Epithelial cell of prostate (primary cell): ENCODE data around the gene AGAP3.

Experiments
- DNase-seq: peaks from one replicate; pipeline ENCODE4 v3.0.0-alpha.2; 2011; ENCODE audit warnings: low read depth, low spot score
- H3K27ac ChIP-seq: fragments of 450-650 bp; 2 replicates; pipeline ENCODE4 v1.5.1; 2017; ENCODE audit warnings: mild to moderate bottlenecking

AGAP3 gene

GRCh38 chr7:151175793-151176311 lies 89.6 kb downstream of the AGAP3 start:
- H3K27ac ChIP-seq = no peak overlapping the region
- DNase-seq = no peak

- no peak for DNase-seq
- H3K27ac ChIP-seq = no peak overlapping the region
Observed at GRCh38 chr7:151176401-151176800, 90.1 kb downstream of the AGAP3 start.

- H3K27ac ChIP-seq = no peak overlapping the region
- no peak for DNase-seq
Observed at GRCh38 chr7:151177310-151177709, 91.0 kb downstream of the AGAP3 start.

DNA sequence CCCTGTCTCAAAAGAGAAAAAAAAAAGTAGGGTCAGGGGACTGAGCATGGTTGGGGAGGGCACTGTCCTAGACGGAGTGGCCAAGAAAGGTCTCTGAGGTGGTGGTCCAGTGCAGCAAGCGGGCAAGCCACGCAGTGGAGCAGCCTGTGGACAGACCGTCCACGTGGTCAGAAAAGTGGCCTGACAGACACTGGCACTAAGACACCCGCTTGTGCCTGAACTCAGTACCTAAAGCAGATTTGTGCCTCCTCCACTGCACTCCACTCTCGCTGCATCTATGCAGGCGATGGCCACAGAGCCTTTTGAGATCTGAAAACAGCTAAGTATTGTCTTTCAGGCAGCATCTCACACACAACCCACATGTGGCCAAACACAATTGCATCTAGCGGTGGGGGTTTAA lies 92.0 kb downstream of the AGAP3 start:
- DNase-seq = no peak
- no peak overlapping the region for H3K27ac ChIP-seq

DNA sequence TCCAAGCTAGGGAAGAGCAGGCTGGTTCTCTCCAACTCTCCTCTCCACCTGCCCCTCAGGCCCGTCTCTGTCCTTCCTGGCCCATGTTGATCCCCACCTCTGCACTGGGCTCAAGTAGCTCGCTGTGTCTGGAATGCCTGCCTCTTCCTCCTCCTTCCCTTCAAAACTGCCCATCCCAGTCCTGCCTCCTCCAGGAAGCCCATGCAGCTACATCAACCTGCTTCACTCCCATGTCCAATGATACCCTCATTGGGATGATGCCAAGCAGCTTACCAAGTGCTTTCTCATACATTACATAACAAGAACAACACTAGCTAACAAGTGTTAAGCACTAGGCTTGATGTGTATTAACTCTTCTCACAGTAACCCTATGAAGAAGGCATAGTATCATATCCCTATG lies 92.6 kb downstream of the AGAP3 start:
- H3K27ac ChIP-seq = no peak overlapping the region
- no peak for DNase-seq

DNA sequence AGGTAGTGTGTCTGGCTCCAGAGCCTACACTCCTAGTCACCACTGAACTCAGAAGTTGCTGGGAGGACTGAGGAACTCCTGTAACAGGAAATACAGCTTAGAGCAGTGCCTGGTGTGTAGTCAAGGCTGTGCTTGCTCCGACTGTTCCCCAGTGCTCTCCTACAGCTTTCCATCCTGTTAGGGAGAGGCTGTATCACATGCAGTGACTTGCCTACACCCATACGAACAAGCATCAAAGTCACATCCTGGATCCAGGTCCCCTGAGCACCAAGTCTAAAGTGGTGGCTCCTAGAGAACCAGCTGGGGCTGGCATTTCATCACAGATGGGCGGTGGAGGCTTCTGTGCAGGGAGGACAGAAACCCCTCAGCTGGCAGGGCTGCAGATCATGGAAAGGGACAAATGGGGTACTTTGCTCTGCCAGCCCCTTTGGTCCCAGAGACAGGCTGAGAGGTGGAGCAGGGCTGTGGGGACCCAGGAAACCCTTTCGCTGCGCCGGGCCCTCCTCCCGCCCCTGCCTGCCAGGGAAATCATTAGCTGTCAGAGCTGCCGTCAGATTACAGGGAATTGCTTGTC lies 93.1 kb downstream of the AGAP3 start:
- H3K27ac ChIP-seq = no peak overlapping the region
- DNase-seq = no peak

DNA sequence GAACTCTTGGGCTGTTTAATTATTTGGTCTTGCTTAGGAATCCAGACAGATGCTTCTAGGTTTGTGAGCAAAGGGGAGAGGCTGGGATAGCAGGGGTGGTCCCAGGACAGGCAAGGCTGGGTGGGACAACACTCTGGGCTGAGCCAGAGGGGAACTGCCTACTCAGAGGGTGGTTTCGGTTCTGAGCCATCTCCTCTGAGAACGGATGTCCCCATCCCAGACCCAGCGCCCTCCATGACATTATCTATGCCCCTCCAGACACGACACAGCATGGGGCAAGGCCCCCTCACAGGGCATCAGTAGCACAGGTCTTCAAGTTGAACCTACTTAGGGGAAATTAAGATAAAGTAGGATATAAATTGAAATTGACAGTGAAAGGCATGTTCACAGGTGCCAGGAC lies 93.7 kb downstream of the AGAP3 start:
- DNase-seq = no peak
- no peak overlapping the region for H3K27ac ChIP-seq

GRCh38 chr7:151181011-151181431 lies 94.7 kb downstream of the AGAP3 start:
- no peak overlapping the region for H3K27ac ChIP-seq
- DNase-seq = no peak

DNA sequence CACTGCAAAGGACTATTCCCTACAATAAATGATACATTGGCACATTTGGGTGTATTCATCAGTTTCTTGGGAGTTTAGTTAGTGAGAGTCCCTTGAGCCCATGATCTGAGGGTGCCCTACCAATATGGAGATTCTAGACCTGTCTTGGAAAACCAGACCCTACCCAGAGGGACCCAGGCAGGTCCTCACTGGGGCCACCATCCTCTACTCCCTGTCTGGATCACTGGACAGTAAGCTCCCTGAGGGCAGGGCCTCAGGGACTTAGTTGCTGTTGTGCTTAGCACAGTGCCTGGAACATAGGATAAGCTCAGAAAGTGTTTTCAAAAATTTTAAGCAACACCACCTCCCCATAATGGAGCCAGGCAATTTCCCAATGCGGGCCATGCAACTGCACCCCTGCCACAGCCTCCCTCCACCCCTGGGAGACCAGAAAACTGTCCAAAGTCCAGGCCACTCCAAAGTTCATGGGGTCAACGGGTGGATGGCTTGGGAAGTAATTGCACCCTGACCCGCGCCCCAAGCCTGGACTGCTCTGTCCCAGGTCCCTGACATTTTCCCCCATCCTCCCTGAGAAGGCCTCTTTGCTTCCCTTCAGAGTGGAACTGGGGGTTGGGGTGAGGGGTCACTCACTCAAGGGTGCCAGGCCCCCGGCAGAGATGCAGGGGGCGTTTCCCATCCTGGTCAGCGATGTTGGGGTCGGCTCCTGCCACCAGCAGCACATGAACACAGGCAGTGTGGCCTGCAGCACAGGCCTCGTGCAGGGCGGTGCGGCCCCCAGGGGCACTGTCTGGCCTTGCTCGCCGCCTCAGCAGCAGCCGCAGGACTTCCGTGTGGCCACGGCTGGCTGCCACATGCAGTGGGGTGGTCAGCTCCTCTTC lies 99.7 kb downstream of the AGAP3 start:
- H3K27ac ChIP-seq = no peak overlapping the region
- DNase-seq = no peak

GRCh38 chr7:151186640-151187408 lies 100.5 kb downstream of the AGAP3 start, which contains the start of gene ASB10:
Gene ASB10 (minus strand): TSS chr7:151187250. CDS start chr7:151187130, 120 bp downstream.
- DNase-seq = no peak
- no peak within 1 kb of the TSS for H3K27ac ChIP-seq

GRCh38 chr7:151187409-151188251 lies 101.4 kb downstream of the AGAP3 start:
- no peak for DNase-seq
- no peak overlapping the region for H3K27ac ChIP-seq

DNA sequence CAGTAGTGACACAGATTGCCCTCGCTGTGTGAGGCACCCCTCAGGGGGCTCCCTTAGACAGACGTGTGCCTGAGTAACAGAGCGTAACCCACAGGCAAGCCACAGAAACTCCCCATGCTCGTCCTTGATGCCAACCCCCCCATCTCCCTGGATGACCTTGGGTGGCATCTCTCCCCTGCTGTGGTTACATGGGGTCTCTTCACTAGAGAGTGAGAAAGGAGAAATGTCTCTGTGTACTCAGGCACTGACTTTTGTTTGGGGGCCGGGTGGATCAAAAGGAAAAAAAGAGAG lies 101.9 kb downstream of the AGAP3 start:
- DNase-seq = no peak
- no peak overlapping the region for H3K27ac ChIP-seq

GRCh38 chr7:151189038-151189437 lies 102.8 kb downstream of the AGAP3 start:
- DNase-seq = no peak
- H3K27ac ChIP-seq = no peak overlapping the region

- DNase-seq = no peak
- no peak overlapping the region for H3K27ac ChIP-seq
Observed at GRCh38 chr7:151191544-151191943, 105.3 kb downstream of the AGAP3 start.

DNA sequence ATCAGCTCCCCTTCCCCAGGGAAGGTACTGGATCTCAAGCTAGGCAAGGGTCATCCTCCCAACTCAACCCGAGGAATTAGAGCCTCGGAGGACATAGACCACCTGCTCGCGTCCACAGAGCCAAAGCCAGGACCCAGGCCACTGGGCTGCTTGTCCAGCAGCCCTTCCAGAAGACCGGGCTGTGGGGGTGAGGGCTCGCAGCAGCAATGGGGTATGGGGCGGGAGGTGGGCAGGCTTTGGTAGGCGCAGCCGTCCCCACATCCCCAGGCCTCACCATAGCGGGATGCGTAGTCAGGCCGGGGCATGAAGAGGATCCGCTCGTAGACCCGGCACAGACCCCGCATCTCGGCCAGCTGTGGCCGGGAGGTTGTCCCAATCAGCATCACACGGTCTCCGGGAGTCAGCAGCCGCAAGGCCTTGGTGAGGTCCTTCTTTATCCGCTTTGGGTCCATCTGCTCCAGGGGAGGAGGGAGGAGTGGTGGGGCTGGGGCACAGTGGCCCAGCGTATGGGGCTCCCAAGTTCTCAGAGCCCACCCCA lies 105.8 kb downstream of the AGAP3 start:
- no peak for DNase-seq
- no peak overlapping the region for H3K27ac ChIP-seq

- no peak for DNase-seq
- no peak overlapping the region for H3K27ac ChIP-seq
Observed at GRCh38 chr7:151193203-151193978, 107.1 kb downstream of the AGAP3 start.
